Stimulated activated CD4-positive, alpha-beta T cell treated with anti-CD3 and anti-CD28 coated beads, Interleukin-4, amount 100 ng/mL, for 48 hours (primary cell): ENCODE measurements around the gene ATP8A2.
"Not testable (repeated sequence)": the region's sequence is repeated elsewhere in the genome, so short reads cannot be mapped to it uniquely, and the experiment has no call there.

Source experiments
- DNase-seq, 2 donors: peaks; one replicate each; pipeline ENCODE4 v3.0.0-alpha.2; 2020; ENCODE audit warnings: low read depth in 2 of 2

Gene ATP8A2

DNA sequence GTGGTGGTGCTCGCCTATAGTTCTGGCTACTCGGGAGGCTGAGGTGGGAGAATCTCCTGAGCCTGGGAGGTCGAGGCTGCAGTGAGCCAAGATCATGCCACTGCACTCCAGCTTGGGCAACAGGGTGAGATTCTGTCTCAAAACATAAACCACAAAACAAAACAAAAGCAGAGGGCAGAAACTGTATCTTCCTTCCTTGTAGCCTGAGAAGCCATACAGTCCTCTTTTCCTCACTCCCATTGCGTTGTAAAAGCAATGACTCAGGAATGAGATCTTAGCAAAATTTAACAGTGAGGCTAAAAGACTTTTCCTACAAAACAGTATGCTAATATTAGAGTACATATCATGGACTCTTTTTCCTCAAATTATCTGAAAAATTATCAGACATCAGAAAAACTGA is 549.2 kb downstream of the ATP8A2 start:
- DNase-seq = no peak

DNA sequence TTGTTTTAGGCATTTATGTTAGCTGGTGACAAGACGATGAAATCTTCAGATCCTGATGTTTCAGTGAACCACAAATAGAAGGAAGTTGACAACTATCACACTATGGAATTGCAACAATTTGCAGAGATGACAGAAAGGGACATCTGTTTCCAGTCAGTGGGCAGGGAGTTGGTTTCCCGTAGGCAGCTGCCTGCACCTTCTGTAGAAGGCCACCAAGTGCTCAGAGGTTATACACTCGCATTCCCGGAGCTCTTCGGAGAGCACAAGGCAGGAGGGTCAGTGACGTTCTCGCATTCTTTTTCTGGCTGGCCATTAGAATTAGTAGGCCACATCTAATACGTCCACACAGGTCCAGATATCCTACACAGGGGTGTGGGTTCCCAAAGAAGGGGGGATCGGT is 550.6 kb downstream of the ATP8A2 start:
- DNase-seq = no peak

DNA sequence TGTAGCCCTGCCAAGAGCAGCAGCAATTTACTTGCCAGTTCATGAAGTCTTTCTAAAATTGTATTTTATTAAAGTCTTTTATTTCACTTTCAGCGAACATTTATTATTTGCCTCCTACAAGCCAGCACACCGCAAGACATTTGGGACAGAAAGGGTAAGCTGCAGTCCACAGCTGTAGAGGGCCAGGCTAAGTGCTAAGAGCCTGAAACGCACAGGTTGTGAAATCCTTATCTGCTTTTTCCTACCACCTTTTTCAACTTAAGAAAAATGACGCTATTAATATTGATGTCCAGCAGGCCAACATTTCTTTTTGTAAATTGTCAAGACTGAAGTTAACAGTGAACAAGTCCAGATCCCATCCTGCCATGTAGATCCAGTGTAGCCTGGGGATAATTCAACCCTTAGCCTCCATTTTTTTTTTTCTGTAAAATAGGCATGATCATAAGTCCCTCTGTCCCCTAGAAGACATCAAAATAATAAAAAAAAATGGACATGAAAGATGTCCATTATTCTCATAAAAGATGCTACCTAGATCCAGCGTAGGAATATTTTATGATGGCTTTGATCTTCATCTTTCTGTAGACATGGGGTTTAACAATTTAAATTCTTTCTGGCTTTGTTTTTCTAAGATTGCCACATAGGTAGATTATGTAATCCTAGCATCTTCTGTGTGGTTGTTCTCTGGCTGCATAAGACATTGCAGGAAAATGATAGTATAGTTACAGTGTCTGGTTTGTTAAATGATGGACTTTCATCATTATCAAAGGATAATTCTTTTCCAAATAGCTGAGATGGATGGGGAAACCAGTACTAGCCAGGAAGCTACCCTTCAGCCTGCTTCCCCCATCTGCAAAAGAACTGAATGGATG is 551.7 kb downstream of the ATP8A2 start:
- no peak for DNase-seq

DNA sequence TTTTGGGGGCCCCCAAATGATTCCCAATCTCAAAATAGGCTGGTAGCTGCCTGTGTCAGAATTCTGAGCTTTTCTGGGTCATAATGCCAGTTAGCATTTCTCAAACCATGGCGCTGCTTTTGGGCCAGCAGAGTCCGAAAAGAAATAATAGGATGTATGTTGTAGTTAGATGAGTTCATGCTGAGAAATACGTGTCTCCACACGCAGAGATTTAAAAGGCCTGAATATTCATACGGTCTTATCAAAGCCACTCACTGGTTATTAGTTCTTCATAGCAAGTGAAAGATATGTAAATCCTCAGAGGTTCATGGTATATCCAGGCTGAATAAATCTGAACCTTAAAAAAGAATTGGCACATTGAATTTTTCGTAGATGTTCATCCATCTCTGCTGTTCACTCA is 555.6 kb downstream of the ATP8A2 start:
- no peak for DNase-seq

DNA sequence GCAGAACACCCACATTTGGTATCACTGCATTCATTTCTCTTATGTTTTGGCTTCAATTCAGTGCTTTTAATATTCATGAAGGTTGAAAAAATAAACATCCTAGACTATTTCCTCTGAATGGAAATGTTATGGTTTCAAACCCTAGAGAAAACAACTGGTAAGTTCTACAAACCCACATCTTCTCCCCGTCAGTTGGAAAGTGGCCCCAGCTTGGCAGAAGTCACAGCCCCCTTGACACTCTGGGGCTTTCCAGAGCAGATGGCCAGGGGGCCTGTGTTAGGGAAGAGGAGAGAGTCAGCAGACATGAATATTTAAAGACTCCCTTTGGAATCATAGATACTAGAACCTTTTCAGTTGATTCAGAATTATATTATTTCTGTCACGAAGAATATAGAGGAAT is 556.2 kb downstream of the ATP8A2 start:
- DNase-seq = no peak

DNA sequence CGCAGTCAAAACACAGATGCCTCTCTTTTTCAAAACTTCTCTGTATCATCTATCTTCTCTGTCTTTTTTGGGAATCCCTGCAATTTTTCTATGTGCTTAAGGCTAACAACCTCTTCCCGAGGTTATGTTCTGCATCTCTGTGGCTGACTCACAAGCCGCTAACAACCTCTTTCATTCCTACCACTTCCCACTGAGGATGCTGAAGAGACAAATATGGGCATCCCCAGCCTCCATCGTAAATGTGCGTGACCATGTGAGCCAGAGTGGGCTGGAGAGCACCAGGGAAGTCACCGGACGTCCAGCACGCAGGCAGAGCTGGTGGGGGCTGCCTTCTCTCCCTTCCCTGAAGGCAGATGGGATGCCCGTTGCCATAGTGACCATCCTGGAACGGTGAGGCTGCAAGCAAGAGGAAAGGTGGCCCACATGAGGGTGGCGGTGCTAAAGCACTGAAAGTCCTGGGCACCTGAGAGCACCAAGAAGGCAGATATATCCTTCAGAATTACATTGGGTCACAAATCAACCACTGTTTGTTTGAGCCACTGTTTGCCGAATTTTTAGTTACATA is 557.2 kb downstream of the ATP8A2 start:
- DNase-seq = no peak

DNA sequence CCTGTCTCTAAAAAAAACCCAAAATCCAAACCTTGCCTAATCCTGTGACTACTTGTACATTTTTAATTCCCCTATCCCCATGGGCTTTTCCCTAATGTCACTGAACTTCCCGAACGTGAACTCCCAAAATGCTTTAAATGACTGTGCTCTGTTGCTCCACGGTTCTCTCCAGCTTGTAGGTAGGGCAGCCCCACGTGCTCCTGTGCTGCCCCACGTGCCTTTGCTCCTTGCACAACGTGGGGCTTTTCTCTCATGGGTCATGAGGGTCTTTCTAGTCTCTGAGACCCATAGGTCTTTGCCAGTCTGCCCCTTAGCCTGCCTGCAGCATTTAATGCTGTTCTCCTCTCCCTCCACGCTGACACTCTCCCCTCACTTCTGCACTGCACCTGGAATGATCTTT is 558.0 kb downstream of the ATP8A2 start:
- no peak for DNase-seq

DNA sequence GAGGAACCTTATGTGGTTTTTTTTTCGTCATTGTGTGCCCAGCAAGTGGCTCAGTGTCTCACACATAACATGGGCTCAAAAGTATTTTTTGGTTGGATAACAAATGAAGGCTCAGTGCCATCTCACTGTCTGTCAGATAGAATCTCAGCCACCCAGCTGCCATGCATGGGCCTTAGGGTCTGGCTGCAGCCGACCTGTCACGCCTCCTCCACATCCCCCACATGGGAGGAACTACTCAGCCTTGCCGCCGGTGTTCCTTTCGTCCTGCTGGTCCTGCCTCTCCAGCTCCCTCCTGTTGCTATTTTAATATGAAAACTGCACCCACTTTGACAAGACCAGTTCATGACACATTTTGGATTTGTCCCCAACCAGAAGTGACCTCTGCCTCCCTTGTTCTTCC is 558.9 kb downstream of the ATP8A2 start:
- DNase-seq = no peak

DNA sequence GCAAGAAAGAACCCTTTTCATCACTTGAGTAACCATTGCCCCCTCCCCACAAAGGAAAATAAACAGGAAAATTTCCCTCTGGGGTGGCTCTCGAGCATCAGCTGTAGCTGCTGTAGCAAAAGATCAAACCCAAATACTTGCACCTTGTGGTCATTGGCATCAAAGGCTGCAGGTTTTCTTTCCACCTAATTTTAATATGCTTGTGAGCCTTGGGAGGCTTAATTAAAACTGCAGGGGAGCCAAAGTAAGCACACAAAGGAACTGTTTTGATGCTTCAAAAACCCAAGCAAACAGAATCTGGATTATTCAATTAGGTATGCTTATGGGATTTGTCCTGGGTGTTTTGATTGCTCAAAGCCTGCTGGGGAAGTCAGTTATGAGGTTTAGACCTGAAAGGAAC is 560.6 kb downstream of the ATP8A2 start:
- DNase-seq = no peak

DNA sequence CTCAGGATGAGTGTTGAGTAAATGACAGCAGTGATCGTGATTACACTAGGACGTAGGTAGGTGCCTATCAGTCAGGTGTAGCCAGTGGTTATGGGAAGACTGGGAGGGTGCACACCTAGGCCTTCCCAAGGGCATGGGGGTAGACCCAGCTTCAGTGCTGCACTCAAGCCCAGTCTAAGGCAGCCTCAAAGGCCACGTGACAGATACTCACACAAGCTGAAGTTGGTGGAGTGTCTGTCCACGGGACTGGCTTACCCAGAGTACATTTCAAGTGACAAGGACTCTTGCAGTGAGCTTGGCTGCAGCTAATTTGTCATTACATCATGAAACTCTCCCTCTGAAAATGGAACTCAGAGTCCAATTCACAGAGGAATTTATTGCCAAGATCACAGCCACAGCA is 561.7 kb downstream of the ATP8A2 start:
- no peak for DNase-seq

DNA sequence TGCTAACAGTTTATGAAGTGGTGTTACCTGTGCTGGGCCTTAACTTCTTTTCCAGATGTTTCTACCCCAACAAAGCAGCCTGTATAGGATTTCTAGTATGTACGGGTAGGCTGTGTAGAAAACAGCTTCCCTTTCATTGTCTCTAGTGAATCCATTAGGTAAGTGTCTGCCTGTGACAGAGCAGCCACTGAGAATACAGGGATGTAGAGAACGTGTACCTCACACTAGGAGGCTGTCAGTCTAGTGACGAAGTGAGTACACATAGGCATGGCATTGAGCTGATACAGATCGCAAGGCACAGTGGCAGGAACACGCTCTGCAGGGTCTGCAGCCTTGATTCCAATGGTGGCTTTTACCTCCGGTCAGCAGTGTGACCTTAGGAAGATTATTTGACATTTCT is 562.4 kb downstream of the ATP8A2 start:
- no peak for DNase-seq

DNA sequence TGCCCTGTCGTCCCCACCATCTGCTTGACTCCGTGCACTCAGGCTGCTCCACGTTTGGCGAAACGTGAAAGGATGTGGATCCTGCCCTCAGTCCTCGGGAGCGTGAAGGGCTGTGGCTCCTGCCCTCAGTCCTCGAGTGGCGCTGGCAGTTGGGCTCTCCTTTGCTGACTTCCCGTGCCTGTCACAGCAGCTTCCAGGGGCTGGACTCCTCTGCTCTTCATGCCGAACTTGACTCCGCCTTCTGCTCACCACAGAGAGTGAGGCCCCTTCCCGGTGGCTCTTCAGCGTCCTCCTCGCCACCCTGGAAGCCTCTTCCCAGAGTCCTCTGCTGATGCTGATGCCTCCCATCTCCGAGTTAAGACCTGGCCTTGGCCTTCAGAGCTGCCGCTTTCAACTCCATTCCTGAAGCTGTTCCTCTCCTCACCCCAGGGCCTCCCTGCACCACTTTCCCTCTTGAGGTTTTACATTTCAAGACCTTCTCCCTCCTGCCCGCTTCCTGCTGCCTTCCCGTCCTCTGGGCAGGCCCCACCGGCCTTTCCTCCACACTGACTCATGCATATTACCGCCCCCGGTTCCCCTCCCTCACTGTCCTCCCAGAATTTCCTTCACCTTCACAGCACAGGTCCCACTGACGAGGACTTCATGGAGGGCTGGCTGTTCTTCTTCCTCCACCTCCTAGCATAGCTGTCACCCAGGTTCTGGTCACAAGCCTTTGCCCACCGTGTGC is 568.4 kb downstream of the ATP8A2 start:
- DNase-seq = no peak

DNA sequence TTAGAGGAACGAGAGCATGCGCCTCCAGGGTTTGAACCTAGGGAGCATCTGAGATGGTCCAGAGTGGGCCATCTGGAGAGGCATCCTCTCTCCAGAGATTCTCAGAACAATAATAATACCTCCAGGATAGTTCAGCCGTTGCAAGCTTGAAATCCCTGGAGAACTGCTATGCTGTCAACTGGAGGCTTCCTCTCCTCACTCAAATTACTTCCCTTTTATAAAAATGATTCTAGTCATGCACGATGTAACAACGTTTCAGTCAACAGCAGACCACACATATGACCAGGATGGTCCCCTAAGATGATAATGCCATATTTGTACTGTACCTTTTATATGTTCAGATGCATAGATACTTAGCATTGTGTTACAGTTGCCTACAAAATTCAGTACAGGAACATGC is 571.3 kb downstream of the ATP8A2 start:
- DNase-seq = no peak

DNA sequence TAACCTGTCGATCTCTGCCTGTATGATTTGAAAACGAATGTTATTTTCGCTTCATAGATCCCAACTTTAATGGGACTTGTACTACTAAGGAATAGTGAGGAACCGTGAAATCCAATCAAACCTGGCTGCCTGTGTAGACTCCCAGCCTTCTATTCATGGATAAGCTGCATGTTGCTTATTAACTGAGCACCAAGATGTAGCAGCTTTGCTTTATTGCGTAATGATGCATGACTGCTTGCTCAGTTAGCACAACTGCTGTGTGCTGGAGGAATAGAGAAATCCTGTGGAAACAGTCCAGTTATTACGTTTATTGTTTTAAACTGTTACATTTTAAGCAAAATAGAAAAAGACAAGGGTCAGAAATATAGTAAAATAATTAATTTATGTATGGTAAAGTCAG is 571.9 kb downstream of the ATP8A2 start:
- no peak for DNase-seq

DNA sequence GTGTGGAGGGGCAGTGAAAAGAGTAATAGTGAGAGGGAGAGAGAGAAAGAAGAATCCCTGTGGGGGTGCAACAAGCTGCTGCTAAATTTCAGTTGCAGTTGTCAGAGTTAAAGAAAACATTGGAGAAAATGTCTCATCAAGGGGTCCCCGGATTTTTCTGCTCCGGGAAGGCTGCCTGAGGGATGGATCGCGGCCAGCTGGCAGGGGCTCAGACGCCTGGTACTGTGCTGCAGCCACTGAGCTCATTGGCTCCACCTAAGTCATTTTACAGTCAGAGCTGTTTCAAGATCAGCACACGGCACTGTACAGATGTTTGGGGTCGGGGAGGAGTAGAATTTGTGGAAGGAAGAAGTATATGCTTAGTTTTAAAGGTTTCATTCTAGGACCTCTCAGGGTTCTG is 573.8 kb downstream of the ATP8A2 start:
- DNase-seq = no peak

DNA sequence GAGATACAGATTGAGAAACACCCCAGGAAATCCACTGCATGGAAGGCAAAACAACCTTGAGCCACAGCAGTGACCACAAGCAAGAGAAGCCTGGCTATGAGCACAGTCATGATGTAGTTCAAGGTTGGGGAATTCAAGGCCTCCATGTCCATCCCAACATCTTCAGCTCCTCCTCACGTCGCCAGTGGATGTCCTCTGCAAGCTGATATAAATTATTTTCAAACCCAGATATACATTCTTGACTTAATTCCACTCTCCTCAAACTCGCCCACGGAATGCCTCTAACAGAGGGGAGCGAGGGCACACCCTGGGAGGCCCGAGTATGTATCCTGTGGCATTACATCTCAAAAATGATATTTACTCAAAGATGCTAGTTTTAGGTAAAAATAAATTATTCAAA is 574.5 kb downstream of the ATP8A2 start:
- no peak for DNase-seq

DNA sequence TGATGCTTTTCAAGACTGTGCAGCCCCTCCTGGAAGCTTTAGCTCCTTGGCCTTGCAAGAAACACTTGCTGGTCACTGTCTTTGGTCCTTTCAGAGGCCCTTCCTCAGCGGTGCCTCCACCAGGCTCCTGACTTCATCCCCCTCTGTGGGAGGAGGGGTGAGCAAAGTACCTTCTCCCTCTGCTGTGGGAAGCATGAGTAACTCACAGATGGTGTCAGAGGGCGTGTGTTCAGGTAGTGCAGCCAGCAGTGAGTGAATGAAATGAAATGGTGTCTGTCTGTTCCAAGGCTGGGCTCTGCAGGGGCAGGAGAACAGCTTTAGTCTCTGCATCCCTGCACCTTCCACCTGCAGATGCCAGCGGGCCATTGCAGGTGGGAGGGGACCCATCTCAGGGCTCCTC is 577.1 kb downstream of the ATP8A2 start:
- no peak for DNase-seq

DNA sequence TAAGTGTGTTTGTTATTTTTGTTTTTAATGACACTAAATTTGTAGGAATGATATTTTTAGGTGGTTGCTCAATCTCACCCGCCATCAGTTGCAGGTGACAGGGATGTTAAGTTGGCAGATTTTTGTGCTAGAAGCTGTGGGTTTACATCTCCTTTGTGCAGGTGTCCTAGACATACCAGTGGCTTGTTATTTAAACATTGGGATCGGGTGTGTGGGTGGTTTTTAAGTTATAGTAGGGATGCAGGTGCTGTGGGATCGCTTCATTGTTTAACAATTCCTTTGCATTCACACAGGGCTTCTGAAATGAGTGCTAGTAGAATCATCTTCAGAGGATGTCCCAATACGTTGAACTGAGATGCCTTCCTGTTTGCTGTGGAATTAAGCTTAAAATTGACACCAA is 580.1 kb downstream of the ATP8A2 start:
- DNase-seq = no peak

DNA sequence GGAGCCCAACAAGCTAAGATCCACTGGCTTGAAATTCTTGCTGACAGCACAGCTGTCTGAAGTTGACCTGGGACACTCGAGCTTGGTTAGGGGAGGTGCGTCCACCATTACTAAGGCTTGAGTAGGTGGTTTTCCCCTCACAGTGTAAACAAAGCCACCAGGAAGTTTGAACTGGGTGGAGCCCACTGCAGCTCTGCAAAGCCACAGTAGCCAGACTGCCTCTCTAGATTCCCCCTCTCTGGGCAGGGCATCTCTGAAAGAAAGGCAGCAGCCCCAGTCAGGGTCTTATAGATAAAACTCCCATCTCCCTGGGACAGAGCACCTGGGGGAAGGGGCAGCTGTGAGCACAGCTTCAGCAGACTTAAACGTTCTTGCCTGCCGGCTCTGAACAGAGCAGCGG is 582.3 kb downstream of the ATP8A2 start:
- DNase-seq = not testable (repeated sequence)

DNA sequence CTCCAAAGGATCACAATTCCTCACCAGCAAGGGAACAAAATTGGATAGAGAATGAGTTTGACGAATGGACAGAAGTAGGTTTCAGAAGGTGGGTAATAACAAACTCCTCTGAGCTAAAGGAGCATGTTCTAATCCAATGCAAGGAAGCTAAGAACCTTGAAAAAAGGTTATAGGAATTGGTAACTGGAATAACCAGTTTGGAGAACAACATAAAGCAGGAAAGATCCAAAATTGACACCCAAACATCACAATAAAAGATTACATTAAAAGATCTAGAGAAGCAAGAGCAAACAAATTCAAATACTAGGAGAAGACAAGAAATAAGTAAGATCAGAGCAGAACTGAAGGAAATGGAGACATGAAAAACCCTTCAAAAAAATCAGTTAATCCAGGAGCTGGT is 583.2 kb downstream of the ATP8A2 start:
- DNase-seq = not testable (repeated sequence)

DNA sequence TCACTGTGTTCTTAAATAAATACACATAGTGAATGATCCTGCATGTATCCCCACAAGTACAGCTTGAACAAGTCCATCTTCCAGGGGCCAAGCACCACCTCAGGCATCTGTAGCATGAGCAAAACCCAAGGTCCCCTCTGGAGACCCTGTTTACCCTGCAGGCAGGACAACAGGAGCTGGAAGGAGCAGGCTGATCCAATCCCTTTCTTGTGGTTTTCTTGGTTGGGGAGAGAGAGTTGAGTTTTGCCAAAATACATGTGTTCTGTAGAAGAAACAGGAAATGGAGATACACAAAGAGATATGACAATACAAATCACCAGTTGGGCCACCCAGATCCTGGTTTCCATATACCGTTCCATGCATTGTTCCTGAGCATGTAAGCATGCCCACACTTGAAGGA is 587.2 kb downstream of the ATP8A2 start:
- no peak for DNase-seq

DNA sequence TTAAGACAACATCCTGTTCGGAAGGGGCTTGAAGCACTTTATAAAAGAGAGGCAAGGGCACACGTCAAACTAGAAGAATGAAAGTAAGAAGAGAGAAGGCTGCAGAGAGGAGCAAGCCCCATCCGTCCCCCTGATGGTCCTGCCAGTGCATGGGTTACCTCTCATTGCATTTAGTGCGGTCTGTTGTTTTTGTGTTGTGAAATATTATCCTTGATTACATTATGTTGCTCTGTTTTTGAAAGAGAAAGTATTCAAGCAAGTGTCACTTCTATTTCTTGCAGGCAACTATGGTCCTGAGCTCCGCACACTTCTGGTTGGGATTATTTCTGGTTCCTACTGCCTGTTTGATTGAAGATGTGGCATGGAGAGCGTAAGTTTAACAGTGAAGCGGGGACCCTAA is 589.5 kb downstream of the ATP8A2 start:
- no peak for DNase-seq

DNA sequence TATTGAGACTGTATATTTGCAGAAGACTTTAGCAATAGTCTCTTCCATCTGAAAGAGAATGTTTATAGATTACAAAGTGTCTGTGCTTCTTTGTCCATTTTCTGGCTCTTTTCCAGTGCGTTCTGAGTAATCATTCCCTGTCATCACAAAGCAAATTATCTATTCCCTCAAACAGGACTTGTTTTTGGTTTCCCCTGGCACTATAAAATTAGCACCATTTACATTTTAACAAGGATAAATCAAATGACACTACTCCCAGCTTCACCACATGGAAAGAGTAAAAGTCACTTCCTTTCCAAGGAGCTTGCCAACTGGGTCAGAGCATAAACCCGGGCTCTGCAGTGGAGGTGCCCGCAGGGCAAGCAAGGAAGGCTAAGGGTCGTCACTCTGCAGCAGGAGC is 591.9 kb downstream of the ATP8A2 start:
- no peak for DNase-seq
